NOMO-1 treated with dmso at 0.1 percent for 144 hours (cell line): ENCODE results near the gene MAP7D1.

ENCODE experiments used
- DNase-seq: peaks from one replicate; lab custom pipeline; 2025; ENCODE audit not compliant: unreplicated experiment; lab: John Stamatoyannopoulos, UW

The MAP7D1 gene

GRCh38 chr1:36155408-36156328, at the start of gene MAP7D1:
TSS of gene MAP7D1 (plus strand) at chr1:36156160. CDS start at chr1:36156418, 258 bp downstream.
- DNase-seq, result peak; percentile 31

- DNase-seq, result no peak
Measured at GRCh38 chr1:36106269-36106668, 49.7 kb upstream of the MAP7D1 start.

- no peak for DNase-seq
Measured at GRCh38 chr1:36107394-36107793, 48.6 kb upstream of the MAP7D1 start.

- no peak for DNase-seq
Measured at GRCh38 chr1:36108314-36108713, 47.6 kb upstream of the MAP7D1 start.

- DNase-seq, result no peak
Measured at GRCh38 chr1:36109041-36109679, 46.8 kb upstream of the MAP7D1 start.

- no peak for DNase-seq
Measured at GRCh38 chr1:36111151-36111550, 44.8 kb upstream of the MAP7D1 start.

- no peak for DNase-seq
Measured at GRCh38 chr1:36112823-36113222, 43.1 kb upstream of the MAP7D1 start.

- no peak for DNase-seq
Measured at GRCh38 chr1:36114371-36114770, 41.6 kb upstream of the MAP7D1 start.

- DNase-seq, result no peak
Measured at GRCh38 chr1:36115200-36115669, 40.7 kb upstream of the MAP7D1 start.

GRCh38 chr1:36115931-36116330, 40.0 kb upstream of the MAP7D1 start:
- DNase-seq, result no peak

- DNase-seq, result no peak
Measured at GRCh38 chr1:36116901-36117300, 39.1 kb upstream of the MAP7D1 start.

GRCh38 chr1:36118447-36119204, 37.3 kb upstream of the MAP7D1 start:
- DNase-seq, result no peak

GRCh38 chr1:36119456-36119855, 36.5 kb upstream of the MAP7D1 start:
- DNase-seq, result no peak

GRCh38 chr1:36122062-36123030, 33.6 kb upstream of the MAP7D1 start:
- no peak for DNase-seq

- peak; percentile 87 for DNase-seq
Measured at GRCh38 chr1:36123356-36123755, 32.6 kb upstream of the MAP7D1 start.

- no peak for DNase-seq
Measured at GRCh38 chr1:36124404-36125128, 31.4 kb upstream of the MAP7D1 start.

- no peak for DNase-seq
Measured at GRCh38 chr1:36125129-36125991, 30.6 kb upstream of the MAP7D1 start, which contains the start of gene COL8A2. TSS of gene COL8A2 (minus strand) at chr1:36125222. CDS start at chr1:36100242, 24,980 bp downstream.

GRCh38 chr1:36126005-36126716, 29.8 kb upstream of the MAP7D1 start:
- DNase-seq, result no peak
